IMR-90 (cell line): ENCODE data around the gene PCOLCE2. TPM values are rescaled to one million over a fixed set of nuclear protein-coding genes. Genes with fewer than 3 reads are reported as not detected.

Source experiments
- ATAC-seq: fragments of 200-7000 bp; cut with Tn5 transposase; 2 replicates; pipeline ENCODE4 v1.9.1; 2020; ENCODE audit warnings: low read depth, mild to moderate bottlenecking, moderate library complexity
- BruUV-seq: library from RNA; stranded (reverse); fragments of 400-500 nt; replicated peaks from 2 replicates; lab custom pipeline; 2021; lab: Mats Ljungman, UMichigan
- CTCF ChIA-PET: fragments of 300-600 bp; formaldehyde crosslinking; extraction: SDS; loops from one replicate; lab custom pipeline; 2021; ENCODE audit warnings: antibody characterized with exemption; lab: Yijun Ruan, JAX
- POLR2A ChIA-PET: fragments of 300-600 bp; sonication (Branson Sonifier 250); formaldehyde crosslinking; loops from one replicate; lab custom pipeline; 2022; ENCODE audit warnings: antibody characterized with exemption; ENCODE audit not compliant: unreplicated experiment; lab: Charles Lee
- DNase-seq: peaks from one replicate; pipeline ENCODE4 v3.0.0; 2013
- H2AFZ ChIP-seq: replicated peaks from 2 replicates; pipeline ENCODE3; 2013; ENCODE audit warnings: low read length, mild to moderate bottlenecking; ENCODE audit not compliant: poor library complexity
- H2AK5ac ChIP-seq: 2 replicates; pipeline ENCODE4 v1.6.1; 2013; ENCODE audit warnings: low read depth, low read length, inconsistent platforms
- H2AK9ac ChIP-seq: replicated peaks from 2 replicates; pipeline ENCODE3; 2013; ENCODE audit warnings: mild to moderate bottlenecking, low read depth, low read length, moderate library complexity; ENCODE audit not compliant: poor library complexity
- H2BK120ac ChIP-seq: 2 replicates; pipeline ENCODE4 v1.6.1; 2013; ENCODE audit warnings: low read depth, low read length, inconsistent platforms
- H2BK15ac ChIP-seq: 3 replicates; pipeline ENCODE4 v1.6.1; 2013; ENCODE audit warnings: low read depth, low read length, inconsistent platforms
- H2BK20ac ChIP-seq: 2 replicates; pipeline ENCODE4 v1.6.1; 2013; ENCODE audit warnings: low read depth, mild to moderate bottlenecking, inconsistent platforms, low read length, moderate library complexity
- H2BK5ac ChIP-seq: 2 replicates; pipeline ENCODE4 v1.6.1; 2013; ENCODE audit warnings: mild to moderate bottlenecking, low read depth, low read length, inconsistent platforms; ENCODE audit not compliant: poor library complexity, severe bottlenecking
- H3K14ac ChIP-seq: replicated peaks from 2 replicates; pipeline ENCODE4 v1.6.1; 2013; ENCODE audit warnings: low read depth, low read length, inconsistent platforms
- H3K18ac ChIP-seq: 2 replicates; pipeline ENCODE4 v1.6.1; 2013; ENCODE audit warnings: low read depth, low read length, control low read depth
- H3K23ac ChIP-seq: 2 replicates; pipeline ENCODE4 v1.6.1; 2013; ENCODE audit warnings: low read depth, low read length, inconsistent platforms
- H3K27ac ChIP-seq: 2 replicates; pipeline ENCODE4 v1.5.1; 2013; ENCODE audit warnings: mild to moderate bottlenecking, control low read depth, low read length; ENCODE audit not compliant: insufficient read depth
- H3K27me3 ChIP-seq: 2 replicates; pipeline ENCODE4 v1.6.1; 2013; ENCODE audit warnings: low read length; ENCODE audit not compliant: control insufficient read depth, insufficient read depth
- H3K36me3 ChIP-seq: 2 replicates; pipeline ENCODE4 v1.6.1; 2013; ENCODE audit warnings: low read length, mixed read lengths; ENCODE audit not compliant: control insufficient read depth, insufficient read depth
- H3K4ac ChIP-seq: 2 replicates; pipeline ENCODE4 v1.6.1; 2013; ENCODE audit warnings: low read depth, low read length, inconsistent platforms
- H3K4me1 ChIP-seq: 2 replicates; pipeline ENCODE4 v1.6.1; 2013; ENCODE audit warnings: low read length, mixed read lengths; ENCODE audit not compliant: control insufficient read depth, insufficient read depth
- H3K4me2 ChIP-seq: 2 replicates; pipeline ENCODE4 v1.6.1; 2013; ENCODE audit warnings: low read depth, mild to moderate bottlenecking, control low read depth, low read length, moderate library complexity
- H3K4me3 ChIP-seq: 2 replicates; pipeline ENCODE4 v1.5.1; 2013; ENCODE audit warnings: low read depth, mild to moderate bottlenecking, control low read depth, low read length, moderate library complexity; ENCODE audit not compliant: insufficient read depth
- H3K56ac ChIP-seq: 2 replicates; pipeline ENCODE4 v1.6.1; 2013; ENCODE audit warnings: low read length, inconsistent platforms; ENCODE audit not compliant: insufficient read depth; ENCODE audit errors: extremely low read depth
- H3K79me1 ChIP-seq, 2 experiments: 2 replicates each; pipeline ENCODE4 v1.6.1; 2013; ENCODE audit warnings: low read length in 2 of 2, inconsistent platforms in 1 of 2, low read depth in 1 of 2
- H3K9ac ChIP-seq: 2 replicates; pipeline ENCODE4 v1.6.1; 2013; ENCODE audit warnings: low read depth, low read length, control low read depth
- H3K9me1 ChIP-seq: 2 replicates; pipeline ENCODE4 v1.6.1; 2013; ENCODE audit warnings: low read length, inconsistent platforms; ENCODE audit not compliant: insufficient read depth
- H3K9me3 ChIP-seq: 2 replicates; pipeline ENCODE4 v1.6.1; 2013; ENCODE audit warnings: low read length; ENCODE audit not compliant: control insufficient read depth, insufficient read depth
- H4K20me1 ChIP-seq: 2 replicates; pipeline ENCODE4 v1.6.1; 2013; ENCODE audit warnings: low read length, inconsistent platforms; ENCODE audit not compliant: insufficient read depth
- H4K5ac ChIP-seq: 2 replicates; pipeline ENCODE4 v1.6.1; 2013; ENCODE audit warnings: mild to moderate bottlenecking, low read depth, low read length, control low read depth
- H4K8ac ChIP-seq, 2 experiments: 2 replicates each; pipeline ENCODE4 v1.6.1; 2013; ENCODE audit warnings: low read depth in 2 of 2, low read length in 2 of 2, control low read depth in 1 of 2, inconsistent platforms in 1 of 2
- H4K91ac ChIP-seq: 2 replicates; pipeline ENCODE4 v1.6.1; 2013; ENCODE audit warnings: low read depth, low read length, inconsistent platforms; ENCODE audit not compliant: insufficient read depth
- CEBPB ChIP-seq: IDR thresholded peaks from 2 replicates; pipeline ENCODE4 v1.6.1; 2012; ENCODE audit warnings: low read depth, low read length, improper control_type of control experiment
- ELK1 ChIP-seq: fragments of 150-350 bp; IDR thresholded peaks from 2 replicates; pipeline ENCODE4 v1.6.1; 2016; ENCODE audit warnings: low read depth, mild to moderate bottlenecking, low read length, moderate library complexity, borderline replicate concordance
- FOS ChIP-seq: fragments of 150-350 bp; IDR thresholded peaks from 2 replicates; pipeline ENCODE4 v1.6.1; 2016; ENCODE audit warnings: low read depth, low read length
- MAZ ChIP-seq: IDR thresholded peaks from 2 replicates; pipeline ENCODE4 v1.6.1; 2012; ENCODE audit warnings: low read depth, mild to moderate bottlenecking, low read length, improper control_type of control experiment, moderate library complexity, borderline replicate concordance
- MXI1 ChIP-seq: IDR thresholded peaks from 2 replicates; pipeline ENCODE4 v1.6.1; 2012; ENCODE audit warnings: low read depth, mild to moderate bottlenecking, low read length, moderate library complexity, borderline replicate concordance
- NFE2L2 ChIP-seq: fragments of 150-350 bp; IDR thresholded peaks from 2 replicates; pipeline ENCODE4 v1.6.1; 2016; ENCODE audit warnings: low read depth, mild to moderate bottlenecking, low read length
- POLR2A ChIP-seq: IDR thresholded peaks from 2 replicates; pipeline ENCODE4 v1.6.1; 2012; ENCODE audit warnings: mild to moderate bottlenecking, low read depth, low read length
- RAD21 ChIP-seq: IDR thresholded peaks from 2 replicates; pipeline ENCODE4 v1.6.1; 2012; ENCODE audit warnings: low read length, improper control_type of control experiment
- RCOR1 ChIP-seq: IDR thresholded peaks from 2 replicates; pipeline ENCODE4 v1.6.1; 2012; ENCODE audit warnings: mild to moderate bottlenecking, low read length, improper control_type of control experiment; ENCODE audit not compliant: insufficient replicate concordance
- RFX5 ChIP-seq: IDR thresholded peaks from 2 replicates; pipeline ENCODE4 v1.8.0; 2012; ENCODE audit warnings: low read depth, mild to moderate bottlenecking, low read length, moderate library complexity
- SMC3 ChIP-seq: fragments of 150-350 bp; IDR thresholded peaks from 2 replicates; pipeline ENCODE4 v1.6.1; 2016; ENCODE audit warnings: low read depth, mild to moderate bottlenecking, antibody characterized with exemption, low read length, moderate library complexity
- USF2 ChIP-seq: fragments of 150-350 bp; IDR thresholded peaks from 2 replicates; pipeline ENCODE4 v1.6.1; 2017; ENCODE audit warnings: mild to moderate bottlenecking, antibody characterized with exemption, low read length, low read depth
- WGBS, 2 experiments: methylation state at CpG; one replicate each; pipeline versions ENCODE4 v1.1.5 to v1.1.7; 2013; ENCODE audit warnings: missing lambda C conversion rate in 2 of 2; ENCODE audit not compliant: insufficient read length in 1 of 2; ENCODE audit errors: extremely low coverage in 2 of 2; 5-methylcytosine and 5-hydroxymethylcytosine counted together
- dilution Hi-C: fragments of 300-500 bp; cut with HindIII; formaldehyde crosslinking; loops from one replicate; pipeline ENCODE4 v1.14.3; 2018; ENCODE audit warnings: low sequenced_read_pairs; ENCODE audit not compliant: unreplicated experiment
- in situ Hi-C: fragments of 300-500 bp; cut with MboI; formaldehyde crosslinking; loops from 3 replicates; pipeline ENCODE4 v1.14.3; 2019; ENCODE audit warnings: low sequenced_read_pairs, inconsistent platforms, mixed read lengths
- intact Hi-C: fragments of 100-400 bp; cut with micrococcal nuclease; formaldehyde crosslinking; loops from 2 replicates; pipeline ENCODE4 v1.10.0; 2022
- polyA plus RNA-seq, 3 experiments: library from polyadenylated mRNA; depleted of rRNA; stranded (reverse); fragments of >200 nt; gene quantifications; 2 replicates each; pipeline ENCODE4 v1.2.3, GENCODE V29; 2012; ENCODE audit warnings: low replicate concordance in 1 of 3
- total RNA-seq: library from RNA; depleted of rRNA; stranded (reverse); fragments of >200 nt; gene quantifications from 2 replicates; pipeline ENCODE4 v1.2.3, GENCODE V29; 2012

PCOLCE2 gene
- total and polyA plus RNA-seq, 2 of the 4 experiments (the other 2 are of a cell fraction) = 0.50 to 0.54 TPM

GRCh38 chr3:142935963-142936362, 47.1 kb upstream of the PCOLCE2 start:
- 17% methylated on average over 1 of the region's 5 CpGs; no CpG with 5 or more reads in 1 of the 2 experiments for WGBS, 2 experiments
- no peak overlapping the region for H3K4me3 ChIP-seq
- H3K36me3 ChIP-seq = no peaks in the 10 kb centered on the region
- TF ChIP-seq RCOR1 = no peak
- no peak for TF ChIP-seq RAD21
- TF ChIP-seq MAZ = no peak
- TF ChIP-seq ELK1 = no peak
- no peak for TF ChIP-seq SMC3
- no peak for TF ChIP-seq MXI1
- TF ChIP-seq RFX5 = no peak
- TF ChIP-seq POLR2A = no peak
- no peak for TF ChIP-seq USF2
- no peak for TF ChIP-seq FOS
- no peak for TF ChIP-seq NFE2L2
- no peak for TF ChIP-seq CEBPB
- POLR2A ChIA-PET = no interaction called here
- no TSS peak for BruUV-seq
- no peak overlapping the region for H3K18ac ChIP-seq
- no peak overlapping the region for H2AK5ac ChIP-seq
- H3K9me1 ChIP-seq = no peaks in the 10 kb centered on the region
- H4K91ac ChIP-seq = no peak overlapping the region
- no peak overlapping the region for H3K56ac ChIP-seq
- H2BK15ac ChIP-seq = no peak overlapping the region
- no peaks in the 10 kb centered on the region for H3K79me1 ChIP-seq
- dilution Hi-C loops = no loop called here
- no peak overlapping the region for H2BK120ac ChIP-seq
- no peak overlapping the region for H2BK5ac ChIP-seq
- H3K27ac ChIP-seq = no peak overlapping the region
- H3K4me2 ChIP-seq = no peak overlapping the region
- no peak for DNase-seq
- no peak overlapping the region for H2AFZ ChIP-seq
- H3K9me3 ChIP-seq = no peaks in the 10 kb centered on the region
- CTCF ChIA-PET = interaction anchor here (0.6 kb wide), 1 partner anchor 16 kb away, joined by 5 read pairs; no protein-coding TSS in a partner anchor
- no peak overlapping the region for H2BK20ac ChIP-seq
- intact Hi-C loops = no loop called here
- no peaks in the 10 kb centered on the region for H3K4me1 ChIP-seq
- no peak overlapping the region for H3K4ac ChIP-seq
- H2AK9ac ChIP-seq = no peak overlapping the region
- peaks cover 17% of the 10 kb centered on the region for H3K27me3 ChIP-seq
- in situ Hi-C loops = no loop called here
- H3K9ac ChIP-seq = no peak overlapping the region
- H4K8ac ChIP-seq = no peak overlapping the region
- H3K14ac ChIP-seq = no peak overlapping the region
- no peak overlapping the region for H4K5ac ChIP-seq
- no peak for ATAC-seq
- no peak overlapping the region for H3K23ac ChIP-seq
- no peaks in the 10 kb centered on the region for H4K20me1 ChIP-seq
